HG02588 (cell line): Measurements from ENCODE around the gene MYL5.
"Not testable (repeated sequence)": the region's sequence is repeated elsewhere in the genome, so short reads cannot be mapped to it uniquely, and the experiment has no call there.

Experiments used
- ATAC-seq: cut with Tn5 transposase; IDR thresholded peaks from one replicate; pipeline ENCODE4 v1.9.1; 2021; ENCODE audit warnings: mild to moderate bottlenecking, moderate library complexity; ENCODE audit not compliant: unreplicated experiment

MYL5 gene

GRCh38 chr4:704198-704891, 30.0 kb downstream of the MYL5 start:
- ATAC-seq: no peak

DNA sequence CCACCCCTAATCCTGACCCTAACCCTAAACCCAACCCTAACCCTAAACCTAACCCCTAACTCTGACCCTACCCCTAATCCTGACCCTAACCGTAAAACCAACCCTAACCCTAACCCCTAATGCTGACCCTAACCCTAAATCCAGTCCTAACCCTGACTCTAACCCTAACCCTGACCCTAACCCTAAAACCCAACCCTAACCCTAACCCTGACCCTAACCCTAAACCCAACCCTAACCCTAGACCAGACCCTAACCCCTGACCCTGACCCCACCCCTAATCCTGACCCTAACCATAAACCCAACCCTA, 30.6 kb downstream of the MYL5 start:
- no peak for ATAC-seq

DNA sequence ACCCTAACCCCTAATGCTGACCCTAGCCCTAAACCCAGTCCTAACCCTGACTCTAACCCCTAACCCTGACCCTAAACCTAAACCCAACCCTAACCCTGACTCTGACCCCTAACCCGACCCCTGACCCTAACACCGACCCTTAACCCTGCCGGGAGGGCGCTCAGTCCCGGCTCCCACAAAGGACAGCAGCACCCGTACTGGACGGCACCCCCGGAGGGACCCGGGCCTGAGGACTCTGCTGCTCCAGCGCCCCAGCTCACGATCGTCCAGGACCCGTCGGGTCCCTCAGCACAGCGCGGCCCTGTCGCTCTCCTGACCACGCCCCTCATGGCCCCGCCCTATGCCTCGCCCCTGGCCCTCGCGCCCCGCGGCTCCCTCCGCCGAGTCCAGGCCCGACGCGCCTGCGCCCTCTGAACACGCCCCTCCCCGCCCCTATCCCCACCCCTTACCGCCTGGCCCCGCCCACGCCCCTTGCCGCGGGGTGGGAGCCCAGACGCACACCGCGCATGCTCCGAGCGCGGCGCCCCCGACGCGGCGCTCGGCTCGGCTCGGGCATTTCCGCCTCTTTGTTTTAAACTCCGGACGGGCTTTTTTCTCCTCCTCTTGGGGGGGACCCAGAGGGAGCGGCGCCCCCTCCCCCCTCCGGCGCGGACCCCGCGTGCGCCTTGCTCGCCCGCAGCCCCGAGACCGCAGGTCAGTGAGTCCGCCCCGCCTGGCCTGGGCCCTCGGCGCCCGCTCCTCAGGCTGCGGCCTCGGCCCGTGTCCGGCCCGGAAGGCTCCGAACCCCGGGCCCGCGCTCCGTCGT, 31.1 kb downstream of the MYL5 start, which contains the start of gene PCGF3:
Gene PCGF3 (plus strand): TSS at position 555 of the 805 bp plus-strand sequence. CDS start 27,849 bp downstream, outside the sequence.
- ATAC-seq: peak; percentile 91

DNA sequence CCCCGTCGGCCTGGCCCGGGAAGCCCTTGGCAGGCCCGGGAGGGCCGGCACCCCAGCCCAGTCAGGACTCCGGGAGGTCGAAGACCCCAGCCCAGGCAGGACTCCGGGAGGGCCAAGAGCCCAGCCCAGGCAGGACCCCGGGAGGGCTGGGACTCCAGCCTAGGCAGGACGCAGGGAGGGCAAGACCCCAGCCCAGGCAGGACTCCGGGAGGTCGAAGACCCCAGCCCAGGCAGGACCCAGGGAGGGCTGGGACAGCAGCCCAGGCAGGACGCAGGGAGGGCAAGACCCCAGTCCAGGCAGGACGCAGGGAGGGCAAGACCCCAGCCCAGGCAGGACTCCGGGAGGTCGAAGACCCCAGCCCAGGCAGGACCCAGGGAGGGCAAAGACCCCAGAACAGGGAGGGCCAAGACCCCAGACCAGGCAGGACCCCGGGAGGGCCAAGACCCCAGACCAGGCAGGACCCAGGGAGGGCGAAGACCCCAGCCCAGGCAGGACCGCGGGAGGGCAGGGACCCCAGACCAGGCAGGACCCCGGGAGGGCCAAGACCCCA, 31.8 kb downstream of the MYL5 start:
- not testable (repeated sequence) for ATAC-seq

DNA sequence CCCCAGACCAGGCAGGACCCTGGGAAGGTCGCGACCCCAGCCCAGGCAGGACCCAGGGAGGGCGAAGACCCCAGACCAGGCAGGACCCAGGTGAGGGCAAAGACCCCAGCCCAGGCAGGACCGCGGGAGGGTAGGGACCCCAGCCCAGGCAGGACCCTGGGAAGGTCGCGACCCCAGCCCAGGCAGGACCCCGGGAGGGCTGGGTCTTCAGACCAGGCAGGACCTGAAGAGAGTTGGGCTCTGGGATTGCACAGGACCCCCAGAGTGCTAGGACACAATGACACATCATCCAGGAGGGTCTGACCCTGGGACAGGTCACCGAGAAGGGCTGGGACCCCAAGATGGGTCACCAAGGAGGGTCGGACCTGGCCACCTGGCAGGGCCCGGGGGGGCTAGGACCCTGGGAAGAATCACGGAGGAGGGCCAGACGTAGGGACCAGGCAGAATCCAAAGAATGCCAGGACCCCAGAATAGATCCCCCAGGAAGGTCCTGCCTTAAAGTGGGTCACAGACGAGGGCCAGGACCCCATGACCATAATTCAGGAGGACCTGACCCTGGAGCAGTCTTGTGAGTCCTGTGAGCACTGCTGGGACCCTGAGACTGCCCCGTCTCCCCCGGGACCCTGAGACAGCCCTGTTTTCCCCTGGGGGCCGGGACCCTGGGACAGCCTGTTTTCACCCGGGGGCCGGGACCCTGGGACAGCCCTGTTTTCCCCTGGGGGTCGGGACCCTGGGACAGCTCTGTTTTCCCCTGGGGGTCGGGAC, 32.7 kb downstream of the MYL5 start:
- ATAC-seq: no peak

GRCh38 chr4:707929-708630, 33.7 kb downstream of the MYL5 start:
- ATAC-seq: no peak

- no peak for ATAC-seq
These were observed 34.2 kb downstream of the MYL5 start for GRCh38 chr4:708631-708933.

GRCh38 chr4:709348-709747, 35.0 kb downstream of the MYL5 start:
- ATAC-seq: no peak

DNA sequence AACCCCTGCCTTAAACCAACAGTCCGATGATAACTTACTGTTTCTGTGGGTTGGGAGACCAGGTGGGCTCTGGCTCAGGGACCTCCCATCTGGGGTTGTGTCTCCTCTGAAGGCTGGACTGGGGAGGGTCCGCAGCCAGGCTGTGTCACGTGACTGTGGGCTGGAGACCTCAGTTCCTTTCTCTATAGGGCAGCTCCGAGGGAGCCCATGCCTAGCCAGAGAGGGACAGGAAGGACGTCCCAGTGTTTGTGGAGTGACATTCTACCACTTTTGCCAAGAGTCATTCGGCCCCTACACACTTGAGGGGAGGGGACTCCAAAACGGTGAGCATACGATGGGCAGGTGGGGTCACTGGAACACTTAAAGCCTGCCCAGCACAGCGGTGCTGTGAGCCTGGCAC, 35.8 kb downstream of the MYL5 start:
- no peak for ATAC-seq

GRCh38 chr4:710916-711315, 36.6 kb downstream of the MYL5 start:
- no peak for ATAC-seq

DNA sequence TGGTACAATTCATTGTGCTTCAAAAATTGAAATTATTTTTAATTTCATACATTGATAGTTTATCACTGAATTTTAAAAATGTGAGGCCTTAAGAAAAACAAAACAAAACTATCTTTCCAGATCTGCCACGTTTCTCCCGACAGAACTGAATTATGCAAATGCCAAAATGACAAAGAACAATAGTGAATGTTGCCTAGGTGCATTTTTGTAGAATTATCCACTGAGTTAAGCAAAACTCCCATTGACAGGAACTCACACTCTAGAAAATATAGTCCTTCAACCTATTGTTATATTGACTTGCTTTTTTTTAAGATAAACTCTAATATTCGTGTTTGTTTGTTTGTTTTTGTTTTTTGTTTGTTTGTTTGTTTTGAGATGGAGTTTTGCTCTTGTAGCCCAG, 37.8 kb downstream of the MYL5 start:
- ATAC-seq: no peak

DNA sequence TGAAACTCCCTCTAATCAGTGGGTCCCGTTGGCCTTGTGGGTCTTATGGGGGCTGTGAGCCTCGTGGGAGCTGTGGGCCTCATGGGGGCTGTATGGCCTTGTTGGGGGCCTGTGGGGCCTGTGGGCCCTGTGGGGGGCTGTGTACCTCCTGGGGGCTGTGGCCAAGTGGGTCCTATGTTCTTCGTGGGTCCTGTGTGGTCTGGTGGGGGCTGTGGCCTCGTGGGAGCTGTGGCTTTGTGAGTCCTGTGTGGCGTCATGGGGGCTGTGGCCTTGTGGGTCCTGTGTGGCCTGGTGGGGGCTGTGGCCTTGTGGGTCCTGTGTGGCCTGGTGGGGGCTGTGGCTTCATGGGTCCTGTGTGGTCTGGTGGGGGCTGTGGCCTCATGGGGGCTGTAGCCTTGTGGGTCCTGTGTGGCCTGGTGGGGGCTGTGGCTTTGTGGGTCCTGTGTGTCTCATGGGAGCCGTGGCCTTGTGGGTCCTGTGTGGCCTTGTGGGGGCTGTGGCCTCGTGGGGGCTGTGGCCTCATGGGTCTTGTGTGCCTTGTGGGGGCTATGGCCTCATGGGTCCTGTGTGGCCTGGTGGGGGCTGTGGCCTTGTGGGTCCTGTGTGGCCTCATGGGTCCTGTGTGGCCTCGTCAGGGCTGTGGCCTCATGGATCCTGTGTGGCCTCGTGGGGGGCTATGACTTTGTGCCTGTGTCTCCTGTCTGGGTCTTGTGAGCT, 38.7 kb downstream of the MYL5 start:
- no peak for ATAC-seq

DNA sequence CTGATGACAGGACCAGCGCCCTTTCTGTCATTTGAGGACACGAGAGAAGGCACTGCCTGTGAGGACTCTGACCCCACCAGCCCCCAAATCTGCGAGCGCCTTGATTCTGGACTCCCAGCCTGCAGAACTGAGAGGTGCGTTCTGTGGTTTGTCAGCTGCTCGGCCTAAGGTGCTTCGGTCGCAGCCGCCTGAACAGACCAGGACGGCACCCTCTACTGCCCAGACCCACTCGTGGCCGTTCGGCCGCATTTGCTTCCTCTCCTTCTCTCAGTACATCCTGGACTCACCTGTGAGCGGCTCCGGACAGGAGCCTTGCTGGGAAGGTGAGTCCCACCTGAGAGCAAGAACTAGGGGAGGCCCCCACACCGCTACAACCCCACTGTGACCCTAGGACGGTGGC, 39.7 kb downstream of the MYL5 start:
- ATAC-seq: no peak

DNA sequence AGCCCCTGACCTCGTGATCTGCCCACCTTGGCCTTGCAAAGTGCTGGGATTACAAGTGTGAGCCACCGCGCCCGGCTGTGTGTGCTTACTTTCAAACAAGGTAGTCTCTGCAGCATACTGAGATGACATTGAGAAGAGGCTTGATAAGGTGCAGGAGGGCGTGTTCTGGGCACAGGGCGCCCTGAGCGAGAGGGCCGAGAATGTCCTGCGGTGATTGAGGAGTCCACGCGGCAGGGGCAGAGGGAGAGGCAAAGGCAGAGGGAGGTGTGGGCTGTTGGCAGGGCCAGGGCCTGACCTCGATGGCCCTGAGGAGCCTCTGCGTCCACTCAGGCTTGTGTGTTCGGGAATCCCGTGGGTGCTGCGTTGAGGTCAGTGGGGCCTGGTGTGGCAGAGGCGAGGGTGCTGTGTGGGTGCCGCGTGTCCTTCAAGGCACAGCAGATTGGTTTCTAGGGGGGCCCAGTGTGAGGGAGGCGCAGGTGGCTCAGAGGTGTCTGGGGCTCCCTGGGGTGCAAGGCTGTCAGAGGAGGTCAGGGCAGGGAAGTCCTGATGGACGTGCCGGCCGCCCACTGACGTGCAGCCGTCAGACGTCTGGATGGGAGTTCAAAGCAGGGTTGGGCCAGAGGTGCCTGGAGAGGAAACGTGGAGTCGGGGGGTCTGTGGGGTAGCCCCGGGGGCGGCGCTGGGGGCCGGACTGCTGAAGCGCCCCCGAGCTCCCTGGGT, 43.4 kb downstream of the MYL5 start:
- no peak for ATAC-seq

GRCh38 chr4:718460-718859, 44.1 kb downstream of the MYL5 start:
- ATAC-seq: no peak

- no peak for ATAC-seq
These were observed 45.9 kb downstream of the MYL5 start for GRCh38 chr4:720111-720860.

GRCh38 chr4:721261-722168, 47.2 kb downstream of the MYL5 start:
- ATAC-seq: no peak

GRCh38 chr4:722169-722725, 47.9 kb downstream of the MYL5 start:
- ATAC-seq: no peak
